ENCODE measurements around the gene VTI1A. TPM values are rescaled to one million over a fixed set of nuclear protein-coding genes. Genes with fewer than 3 reads are reported as not detected.
A peak's percentile ranks its signal among the peaks of the same experiment; 100 is the strongest.

Gene VTI1A
- total and polyA plus RNA-seq, 2 of the 13 experiments (the other 11 are each of a cell fraction or from before 2014, with no cell fraction given), result 11.7 to 32.7 TPM

- 0 out of 2 replicates have a peak, but pooled peaks have one; percentile 16 for TF ChIP-seq ZFX (CRISPR knock-in tag; IDR thresholded peaks at IDR 0.05; ENCODE audit: low read depth)
These were observed 357.0 kb downstream of the VTI1A start (continued) for GRCh38 chr10:112803961-112804401.

DNA sequence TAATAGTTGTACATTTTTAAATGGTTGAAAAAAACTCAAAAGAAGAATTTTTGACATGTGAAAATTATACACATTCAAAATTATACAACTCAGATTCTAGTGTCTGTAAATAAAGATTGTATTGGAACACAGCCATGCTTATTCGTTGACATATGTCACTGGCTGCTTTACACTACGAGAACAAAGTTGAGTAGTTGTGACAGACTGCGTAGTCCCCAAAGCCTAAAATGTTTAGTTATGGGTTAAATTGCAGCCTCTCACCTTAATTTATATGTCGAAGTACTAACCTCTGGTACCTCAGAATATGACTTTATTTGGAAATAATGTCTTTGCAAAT is 358.2 kb downstream of the VTI1A start:
- H3K4me2 ChIP-seq (ENCODE audit: low read depth, low read length), result no peak overlapping the region
- H3K4me3 ChIP-seq (replicated peaks in 1 of 3; ENCODE audit: insufficient read depth in 1 of 3, low read depth in 2 of 3, low read length in 3 of 3), result no peak overlapping the region
- TF ChIP-seq KLF16 (CRISPR knock-in tag; IDR thresholded peaks at IDR 0.05), result no peak
- TF ChIP-seq SIN3B (IDR thresholded peaks at IDR 0.05; ENCODE audit: low read length), result no peak
- TF ChIP-seq ZBTB42 (CRISPR knock-in tag; IDR thresholded peaks at IDR 0.05), result no peak
- TF ChIP-seq, protein P1, sequence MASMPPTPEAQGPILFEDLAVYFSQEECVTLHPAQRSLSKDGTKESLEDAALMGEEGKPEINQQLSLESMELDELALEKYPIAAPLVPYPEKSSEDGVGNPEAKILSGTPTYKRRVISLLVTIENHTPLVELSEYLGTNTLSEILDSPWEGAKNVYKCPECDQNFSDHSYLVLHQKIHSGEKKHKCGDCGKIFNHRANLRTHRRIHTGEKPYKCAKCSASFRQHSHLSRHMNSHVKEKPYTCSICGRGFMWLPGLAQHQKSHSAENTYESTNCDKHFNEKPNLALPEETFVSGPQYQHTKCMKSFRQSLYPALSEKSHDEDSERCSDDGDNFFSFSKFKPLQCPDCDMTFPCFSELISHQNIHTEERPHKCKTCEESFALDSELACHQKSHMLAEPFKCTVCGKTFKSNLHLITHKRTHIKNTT (CRISPR knock-in tag; IDR thresholded peaks at IDR 0.05), result no peak
- no peak for TF ChIP-seq SIX4 (CRISPR knock-in tag; IDR thresholded peaks at IDR 0.05)
- TF ChIP-seq CHD4 (IDR thresholded peaks at IDR 0.05; ENCODE audit: borderline replicate concordance, low read length), result 0 out of 2 replicates have a peak, but pooled peaks have one; percentile 16
- H3K27me3 ChIP-seq (ENCODE audit: control insufficient read depth in 1 of 2, insufficient read depth in 2 of 2, low read length in 2 of 2), result no peaks in the 10 kb centered on the region
- no peaks in the 10 kb centered on the region for H3K79me2 ChIP-seq (ENCODE audit: insufficient read depth, low read length)
- no peaks in the 10 kb centered on the region for H4K20me1 ChIP-seq (ENCODE audit: insufficient read depth, low read length)
- WGBS (ENCODE audit: low lambda C conversion rate), result 90% methylated on average over 4 of the region's 4 CpGs
- no TSS peak for BruUV-seq (replicated peaks)
- ChIA-PET POLR2A (interaction anchor here (0.7 kb wide), 1 partner anchor 77 kb away, joined by 3 read pairs; no protein-coding TSS in a partner anchor), CTCF (ENCODE audit: low intra/inter-chr PET ratio, low total read pairs) (no interaction called here)
- intact Hi-C loops (cut with micrococcal nuclease; ENCODE audit: unreplicated experiment), result no loop called here
- no peak overlapping the region for H2AFZ ChIP-seq (ENCODE audit: low read length)
- H3K27ac ChIP-seq (ENCODE audit: extremely low read length, insufficient read depth, low read length), result no peak overlapping the region
- FAIRE-seq, result no peak
- H3K9ac ChIP-seq (ENCODE audit: insufficient read depth, low read depth, low read length), result no peak overlapping the region
- no peak for DNase-seq (ENCODE audit: low spot score)
- H3K4me1 ChIP-seq (ENCODE audit: insufficient read depth, low read length), result peaks cover 36% of the 10 kb centered on the region
- H3K9me3 ChIP-seq (ENCODE audit: low read length), result no peaks in the 10 kb centered on the region
- H3K36me3 ChIP-seq (replicated peaks in 1 of 2; ENCODE audit: control insufficient read depth in 1 of 2, insufficient read depth in 2 of 2, low read length in 2 of 2), result 0 out of 5 replicates have a peak, but pooled peaks cover 0 to 3% of the 10 kb centered on the region in 2 experiments
- in situ Hi-C loops (cut with HindIII; ENCODE audit: extremely low pct_ligation_motif_present, low pct_unique_long_range_greater_than_20kb), result no loop called here
- ATAC-seq, result no peak

All from HepG2 (cell line).